ENCODE data around the gene UVSSA.
"Not testable (repeated sequence)": the region's sequence is repeated elsewhere in the genome, so short reads cannot be mapped to it uniquely, and the experiment has no call there.

UVSSA gene

DNA sequence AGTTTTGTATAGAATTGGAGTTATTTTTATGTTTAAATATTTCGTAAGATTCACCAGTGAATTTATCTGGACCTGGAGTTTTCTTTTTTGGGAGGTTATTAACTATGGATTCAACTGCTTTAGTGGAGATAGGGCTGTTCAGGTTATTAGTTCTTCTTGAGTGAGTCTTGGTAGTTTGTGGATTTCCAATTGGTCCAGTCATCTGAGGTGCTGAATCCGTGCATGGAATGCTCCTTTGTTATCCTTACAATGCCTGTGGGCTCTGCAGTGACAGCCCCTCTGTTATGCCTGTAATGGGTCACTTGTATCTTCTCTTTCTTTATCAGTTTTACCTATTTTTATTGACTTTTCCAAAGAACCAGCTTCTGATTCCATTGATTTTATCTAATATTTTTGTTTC is 74.6 kb downstream of the UVSSA start:
- no peak for DNase-seq (ENCODE audit: low read depth, low spot score)

DNA sequence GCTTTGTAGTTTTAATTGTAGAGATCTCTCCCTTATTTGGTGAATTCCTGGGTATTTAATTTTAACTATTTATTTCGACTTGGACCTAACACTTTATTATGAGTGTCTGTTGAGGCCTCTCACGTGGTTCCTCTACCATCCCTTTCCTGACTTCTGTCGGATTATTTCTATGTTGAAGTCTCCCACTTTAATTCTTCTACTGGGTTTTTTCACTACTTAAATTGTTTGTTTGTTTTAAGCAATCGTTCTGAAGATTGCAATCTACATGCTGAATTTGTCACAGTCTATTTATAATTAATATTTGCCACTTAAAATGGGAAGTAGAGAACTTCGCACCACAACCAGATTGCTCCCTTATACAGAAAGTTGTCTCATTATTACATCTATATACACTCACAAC is 80.0 kb downstream of the UVSSA start:
- no peak for DNase-seq (ENCODE audit: low read depth, low spot score)

DNA sequence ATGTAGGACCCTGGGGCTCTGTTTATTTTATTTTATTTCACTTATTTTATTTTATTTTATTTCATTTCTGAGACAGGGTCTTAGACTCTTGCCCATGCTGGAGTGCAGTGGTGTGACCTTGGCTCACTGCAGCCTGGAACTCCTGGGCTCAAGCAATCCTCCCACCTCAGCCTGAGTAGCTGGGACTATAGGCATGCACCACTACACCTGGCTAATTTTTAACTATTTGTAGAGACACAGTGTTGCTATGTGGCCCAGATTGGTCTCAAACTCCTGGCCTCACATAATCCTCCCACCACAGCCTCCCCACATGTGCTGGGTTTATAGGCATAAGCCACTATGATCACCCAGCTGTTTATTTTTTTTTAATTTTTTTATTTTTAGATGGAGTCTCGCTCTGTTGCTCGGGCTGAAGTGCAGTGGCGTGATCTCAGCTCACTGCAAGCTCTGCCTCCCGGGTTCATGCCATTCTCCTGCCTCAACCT is 96.7 kb downstream of the UVSSA start:
- not testable (repeated sequence) for DNase-seq (ENCODE audit: low read depth, low spot score)

All from activated CD4-positive, CD25-positive, alpha-beta regulatory T cell treated with anti-CD3 and anti-CD28 coated beads, Interleukin-2, amount 50 U/mL, for 16 hours (primary cell).